ENCODE results near the gene LIFR.

LIFR gene

DNA sequence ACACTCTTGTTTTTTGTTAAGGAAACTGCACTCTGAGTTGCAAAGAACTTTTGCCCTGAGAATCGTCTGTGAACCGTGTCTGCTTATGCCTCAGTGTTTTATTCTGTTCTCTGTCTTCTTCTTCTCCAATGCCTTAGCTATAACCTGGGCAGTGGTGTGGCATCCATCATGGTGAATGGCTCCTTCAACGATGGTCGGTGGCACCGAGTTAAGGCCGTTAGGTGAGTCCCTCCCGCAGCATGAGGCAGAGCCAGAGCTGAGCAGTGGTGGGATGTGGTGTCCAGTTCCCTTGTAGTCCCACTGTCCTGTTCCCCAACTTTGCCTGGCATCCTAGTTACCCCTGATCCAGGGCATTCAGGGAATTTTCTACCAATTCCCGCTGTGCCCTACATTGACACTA, 98.3 kb downstream of the LIFR start:
- no peak for DNase-seq

DNA sequence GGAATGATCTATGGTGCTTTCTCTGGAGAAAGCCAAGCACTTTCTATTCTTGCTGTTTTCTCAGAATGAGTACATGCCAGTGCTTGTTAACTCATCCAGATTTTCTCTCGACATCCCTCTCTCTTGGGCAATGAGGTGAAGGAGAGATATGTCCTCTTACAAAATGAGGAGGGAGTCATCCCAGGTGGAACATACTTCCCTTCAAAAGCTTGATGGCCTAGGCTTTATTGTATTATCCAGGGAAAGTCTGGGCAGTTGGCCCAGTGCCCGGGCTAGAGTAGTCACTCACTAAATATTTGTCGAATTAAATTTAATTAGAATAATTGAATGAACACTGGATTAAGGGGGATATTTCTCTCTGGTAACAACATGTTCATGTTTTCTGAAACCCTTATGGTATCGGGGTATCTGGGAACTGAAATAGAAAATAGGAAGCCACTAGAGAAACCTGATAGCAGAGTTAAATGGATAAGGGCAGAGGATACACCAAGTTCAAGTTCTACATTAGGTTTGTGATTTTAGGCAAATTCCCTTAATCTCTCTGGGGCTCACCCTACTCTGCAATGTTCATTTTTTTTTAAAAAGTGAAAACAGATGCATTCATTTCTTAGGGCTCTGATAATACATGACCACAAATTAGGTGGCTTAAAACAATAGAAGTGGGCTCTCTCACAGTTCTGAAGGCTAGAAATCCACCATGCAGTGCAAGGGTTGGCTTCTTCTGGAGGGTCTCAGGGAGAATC, 99.6 kb downstream of the LIFR start:
- DNase-seq: no peak

DNA sequence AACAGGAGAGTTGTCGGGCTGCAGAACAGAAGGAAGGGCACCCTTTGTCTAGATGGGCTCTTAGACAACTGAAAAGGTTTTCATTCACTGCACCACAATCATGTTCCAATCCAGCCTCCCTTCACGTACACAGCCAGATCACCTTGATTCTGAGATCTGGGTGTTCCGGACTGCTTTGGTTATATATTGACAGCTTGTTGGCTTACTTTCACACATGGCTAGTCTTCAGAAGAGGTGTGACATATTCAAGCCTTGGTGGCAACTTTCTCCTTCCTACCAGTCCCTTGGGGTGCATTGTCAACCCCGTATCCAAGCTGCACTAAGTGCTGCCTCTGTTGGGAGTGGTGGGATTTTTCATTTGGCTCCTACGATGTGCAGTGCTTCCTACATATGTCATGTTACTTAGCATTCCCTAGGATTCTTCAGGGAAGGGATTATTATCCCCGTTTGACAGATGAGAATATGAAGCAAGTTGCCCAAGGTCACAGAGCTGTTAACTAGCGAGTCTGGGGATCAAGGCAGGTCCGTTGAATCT, 100.6 kb downstream of the LIFR start:
- DNase-seq: no peak

GRCh38 chr5:38453921-38454320, 102.5 kb downstream of the LIFR start:
- DNase-seq: no peak

DNA sequence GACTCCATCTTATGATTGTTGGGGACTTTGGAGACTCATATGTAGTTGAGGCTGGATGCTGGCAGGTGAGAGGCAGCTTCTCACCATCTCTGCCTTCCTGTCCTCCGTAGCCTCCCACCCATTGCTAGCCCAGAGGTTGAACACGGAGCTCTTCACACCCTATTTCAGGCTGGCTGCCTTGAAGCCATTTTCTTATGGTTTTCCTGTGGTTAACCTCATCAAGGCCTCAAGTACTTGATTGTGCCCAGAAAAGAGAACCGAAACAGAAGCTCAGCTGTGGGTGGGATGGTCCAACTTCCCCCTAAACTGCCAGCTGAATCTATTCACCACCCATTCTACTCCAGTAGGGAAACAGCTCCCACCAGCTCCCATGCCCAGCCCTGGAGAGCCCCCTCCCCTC, 102.9 kb downstream of the LIFR start:
- no peak for DNase-seq

- no peak for DNase-seq
Observed at GRCh38 chr5:38452201-38452600, 104.2 kb downstream of the LIFR start.

DNA sequence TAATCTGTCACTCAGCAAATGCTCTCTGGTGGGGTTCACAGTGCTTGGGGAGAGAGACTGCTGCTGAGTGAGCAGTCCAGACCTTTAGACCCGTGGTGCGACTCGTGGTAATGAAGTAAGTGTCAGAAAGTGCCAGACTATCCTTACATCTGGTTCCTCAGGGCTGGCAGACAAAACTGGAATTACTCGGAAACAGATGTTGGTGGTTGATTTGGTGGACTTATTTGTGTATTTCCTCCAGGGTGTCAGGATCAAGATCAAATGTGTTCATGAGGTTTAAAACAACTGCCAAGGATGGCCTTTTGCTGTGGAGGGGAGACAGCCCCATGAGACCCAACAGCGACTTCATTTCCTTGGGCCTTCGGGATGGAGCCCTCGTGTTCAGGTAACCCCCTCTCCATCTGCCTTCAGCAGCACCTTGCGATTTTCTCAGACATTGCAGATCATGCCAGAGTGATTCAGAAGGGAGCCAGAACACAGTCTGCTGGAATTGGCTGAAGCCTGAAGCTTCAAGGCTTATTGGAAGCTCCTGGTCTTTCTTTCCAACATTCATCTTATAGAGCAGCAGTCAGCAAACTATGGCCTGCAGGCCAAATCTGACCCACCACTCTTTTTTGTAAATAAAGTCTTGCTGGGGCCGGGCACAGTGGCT, 105.2 kb downstream of the LIFR start:
- no peak for DNase-seq

GRCh38 chr5:38450627-38451026, 105.8 kb downstream of the LIFR start:
- no peak for DNase-seq

- no peak for DNase-seq
Observed at GRCh38 chr5:38448568-38449350, 107.7 kb downstream of the LIFR start.

- DNase-seq: no peak
Observed at GRCh38 chr5:38447786-38448185, 108.7 kb downstream of the LIFR start.

GRCh38 chr5:38447056-38447455, 109.4 kb downstream of the LIFR start:
- no peak for DNase-seq

DNA sequence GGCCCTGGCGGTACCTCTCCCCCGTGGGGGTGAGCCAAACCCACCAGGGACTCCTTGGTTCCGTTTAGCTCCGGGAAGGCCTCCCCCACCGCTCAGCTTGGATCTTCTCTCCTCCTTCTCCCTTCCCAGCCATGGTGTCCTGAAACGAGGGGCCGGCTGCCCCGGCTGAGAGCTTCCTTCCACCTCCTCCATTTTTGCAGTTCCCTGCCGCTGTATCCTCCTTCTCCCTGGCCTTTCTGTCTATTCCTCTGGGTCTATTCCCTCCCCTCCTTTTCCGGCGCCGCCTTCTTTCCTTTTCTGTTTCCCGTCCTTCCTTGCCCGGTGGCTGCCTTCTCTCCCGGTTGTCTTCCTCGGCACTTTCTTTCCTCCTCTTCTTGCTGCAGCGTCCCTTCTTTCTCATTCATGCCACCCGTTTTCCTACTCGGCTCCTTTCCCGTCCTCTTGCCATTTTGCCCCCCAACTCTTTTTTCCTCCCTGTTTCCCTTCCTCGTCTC, 110.4 kb downstream of the LIFR start:
- DNase-seq: no peak

DNA sequence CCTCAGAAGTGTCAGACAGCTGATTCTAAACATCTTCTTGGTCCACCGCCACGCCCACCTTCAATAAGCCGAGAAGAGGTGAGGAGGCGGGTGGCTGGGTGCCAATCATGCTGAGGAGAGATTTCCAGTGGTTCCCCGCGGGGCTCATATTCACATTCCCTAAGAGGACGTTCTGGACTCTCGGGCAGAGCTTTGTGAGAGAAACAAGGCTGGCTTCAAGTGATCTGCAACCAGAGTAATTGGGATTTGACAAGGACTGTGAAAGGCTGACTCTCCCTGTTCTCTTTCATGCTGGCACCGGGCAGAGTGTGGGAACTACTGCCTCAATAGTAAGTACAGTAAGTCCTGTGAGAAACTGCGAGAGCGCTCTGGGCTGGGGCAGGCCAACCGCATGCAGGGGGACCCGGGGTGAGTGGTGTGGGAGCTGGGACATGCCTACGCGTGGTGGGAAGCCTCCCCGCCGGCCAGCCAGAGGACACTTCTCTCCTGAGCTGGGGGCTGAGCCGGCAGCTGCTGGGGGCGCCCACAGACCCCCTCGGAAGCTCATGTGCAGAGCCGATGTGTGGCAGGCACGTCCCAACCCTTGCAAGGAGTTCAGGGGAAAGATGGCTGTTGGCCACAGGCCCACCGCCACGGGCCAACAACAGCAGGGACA, 110.9 kb downstream of the LIFR start:
- no peak for DNase-seq

GRCh38 chr5:38443390-38443789, 113.1 kb downstream of the LIFR start:
- DNase-seq: no peak

DNA sequence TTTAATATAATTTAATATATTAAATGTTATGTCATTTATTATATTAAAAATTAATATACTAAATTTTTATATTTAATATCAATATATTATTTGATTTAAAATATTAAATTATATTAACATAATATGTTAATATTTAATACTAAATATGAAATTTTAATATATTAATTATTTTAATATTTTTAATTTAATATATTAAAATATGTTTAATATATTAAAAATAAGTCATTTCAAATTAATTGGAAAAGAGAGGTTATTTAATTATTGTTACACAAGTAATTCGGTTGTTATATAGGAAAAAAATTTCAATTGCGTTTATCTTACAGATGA, 114.2 kb downstream of the LIFR start:
- DNase-seq: no peak

GRCh38 chr5:38441453-38442246, 114.8 kb downstream of the LIFR start:
- peak; percentile 95 for DNase-seq

DNA sequence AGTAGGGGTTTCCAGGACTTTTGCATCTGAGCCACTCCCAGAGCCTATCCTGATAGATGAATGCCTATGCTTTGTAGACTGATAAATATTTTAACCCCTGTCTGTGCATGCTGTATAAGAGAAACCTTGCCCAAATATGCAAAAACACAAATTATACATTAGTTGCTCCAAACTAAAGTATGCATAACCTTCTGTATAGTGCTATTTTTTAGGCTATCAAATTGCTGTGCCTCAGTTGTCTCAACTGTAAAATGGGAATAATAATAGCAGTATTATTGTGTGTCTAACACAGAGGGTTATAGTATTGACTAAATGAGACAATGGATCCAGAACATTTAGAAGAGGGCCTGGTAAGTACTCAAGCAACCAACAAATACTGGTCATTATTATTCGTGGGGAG, 117.7 kb downstream of the LIFR start:
- no peak for DNase-seq

- no peak for DNase-seq
Observed at GRCh38 chr5:38434966-38435705, 121.3 kb downstream of the LIFR start.

GRCh38 chr5:38433160-38433861, 123.1 kb downstream of the LIFR start:
- DNase-seq: no peak

- DNase-seq: no peak
Observed at GRCh38 chr5:38431242-38431853, 125.1 kb downstream of the LIFR start.

All from islet precursor cell (in vitro differentiated cells).